Endodermal cell (in vitro differentiated cells): ENCODE data around the gene CNDP2. TPM values are rescaled to one million over a fixed set of nuclear protein-coding genes. Genes with fewer than 3 reads are reported as not detected.

Source experiments
- DNase-seq: peaks from one replicate; pipeline ENCODE4 v3.0.0-alpha.2; 2017
- H3K27ac ChIP-seq: 2 replicates; pipeline ENCODE4 v1.5.1; 2013; ENCODE audit warnings: mild to moderate bottlenecking, low read depth, low read length, moderate library complexity
- H3K27me3 ChIP-seq: 2 replicates; pipeline ENCODE4 v1.6.1; 2013; ENCODE audit warnings: mild to moderate bottlenecking, low read length, moderate library complexity; ENCODE audit not compliant: insufficient read depth, control insufficient read depth, poor library complexity, severe bottlenecking
- H3K36me3 ChIP-seq: 2 replicates; pipeline ENCODE4 v1.7.0; 2013; ENCODE audit warnings: mild to moderate bottlenecking, low read length, moderate library complexity; ENCODE audit not compliant: control insufficient read depth, insufficient read depth
- H3K4me1 ChIP-seq: one replicate; pipeline ENCODE4 v1.7.0; 2013; ENCODE audit warnings: low read length; ENCODE audit not compliant: control insufficient read depth, insufficient read depth
- H3K4me3 ChIP-seq: 2 replicates; pipeline ENCODE4 v1.5.1; 2013; ENCODE audit warnings: mild to moderate bottlenecking, low read length, moderate library complexity
- H3K9ac ChIP-seq: 2 replicates; pipeline ENCODE4 v1.6.1; 2013; ENCODE audit warnings: mild to moderate bottlenecking, low read length, moderate library complexity; ENCODE audit not compliant: poor library complexity, severe bottlenecking; ENCODE audit errors: extremely low read depth
- H3K9me3 ChIP-seq: 2 replicates; pipeline ENCODE4 v1.6.1; 2013; ENCODE audit warnings: mild to moderate bottlenecking, low read length, moderate library complexity; ENCODE audit not compliant: control insufficient read depth
- H3K27ac Mint-ChIP-seq: 2 replicates; pipeline ENCODE4 v1.8.0; 2020; ENCODE audit warnings: mixed read lengths
- H3K27me3 Mint-ChIP-seq: 2 replicates; pipeline ENCODE4 v1.8.0; 2021; ENCODE audit warnings: mild to moderate bottlenecking, mixed read lengths; ENCODE audit not compliant: insufficient read depth
- H3K36me3 Mint-ChIP-seq: 2 replicates; pipeline ENCODE4 v1.8.0; 2020; ENCODE audit warnings: low read depth, mixed read lengths
- H3K4me1 Mint-ChIP-seq: 2 replicates; pipeline ENCODE4 v1.8.0; 2020; ENCODE audit warnings: mixed read lengths
- H3K4me3 Mint-ChIP-seq: 2 replicates; pipeline ENCODE4 v1.8.0; 2020; ENCODE audit warnings: mild to moderate bottlenecking, moderate library complexity, mixed read lengths
- H3K9me3 Mint-ChIP-seq: 2 replicates; pipeline ENCODE4 v1.8.0; 2020; ENCODE audit warnings: mild to moderate bottlenecking, mixed read lengths
- CTCF ChIP-seq: fragments of 200-600 bp; sonication (generic); conservative IDR thresholded peaks from 2 replicates; pipeline ENCODE4 v1.5.0; 2021; ENCODE audit warnings: antibody characterized with exemption, mild to moderate bottlenecking
- WGBS, 2 experiments: methylation state at CpG; one replicate each; pipeline versions ENCODE4 v1.1.5 to v1.1.7; 2013; ENCODE audit warnings: missing lambda C conversion rate in 2 of 2, mixed read lengths in 1 of 2; ENCODE audit not compliant: insufficient coverage in 1 of 2, insufficient read length in 1 of 2; 5-methylcytosine and 5-hydroxymethylcytosine counted together
- total RNA-seq, 2 donors: library from RNA; stranded (reverse); fragmentation: NEBNext Ultra II Directional in 1 of 2; extraction: Animal tissue kit (Norgen Biotek cat#: 25700) in 1 of 2; gene quantifications; 2 replicates in 1 of 2; 3 replicates in 1 of 2; pipeline ENCODE4 v1.2.1, GENCODE V29; 2021

Gene CNDP2
- total RNA-seq, 2 donors from 2014 or later, result 385 to 416 TPM

- no peak overlapping the region for H3K4me3 ChIP-seq
- H3K27ac Mint-ChIP-seq, result no peak overlapping the region
- no peaks in the 10 kb centered on the region for H3K4me1 Mint-ChIP-seq
- H3K4me1 ChIP-seq, result no peaks in the 10 kb centered on the region
- H3K27me3 ChIP-seq, result no peaks in the 10 kb centered on the region
- H3K4me3 Mint-ChIP-seq, result no peak overlapping the region
- H3K36me3 Mint-ChIP-seq, result peaks cover 6% of the 10 kb centered on the region
- H3K9me3 ChIP-seq, result peaks cover 31% of the 10 kb centered on the region
- H3K27me3 Mint-ChIP-seq, result peaks cover 40% of the 10 kb centered on the region
- peaks cover 33% of the 10 kb centered on the region for H3K9me3 Mint-ChIP-seq
- no peak for TF ChIP-seq CTCF
- no peak for DNase-seq
- no peak overlapping the region for H3K9ac ChIP-seq
- H3K27ac ChIP-seq, result no peak overlapping the region
- 88 to 92% methylated on average over 3 to 4 of the region's 4 CpGs for WGBS, 2 experiments
- no peaks in the 10 kb centered on the region for H3K36me3 ChIP-seq
Observed at GRCh38 chr18:74569401-74569800, 73.2 kb downstream of the CNDP2 start.

GRCh38 chr18:74570266-74570665, 74.1 kb downstream of the CNDP2 start:
- H3K9ac ChIP-seq, result no peak overlapping the region
- TF ChIP-seq CTCF, result no peak
- H3K4me3 ChIP-seq, result no peak overlapping the region
- H3K9me3 ChIP-seq, result peaks cover 23% of the 10 kb centered on the region
- no peaks in the 10 kb centered on the region for H3K4me1 ChIP-seq
- H3K9me3 Mint-ChIP-seq, result peaks cover 25% of the 10 kb centered on the region
- H3K36me3 ChIP-seq, result no peaks in the 10 kb centered on the region
- peaks cover 6% of the 10 kb centered on the region for H3K36me3 Mint-ChIP-seq
- DNase-seq, result no peak
- H3K4me3 Mint-ChIP-seq, result no peak overlapping the region
- H3K27ac ChIP-seq, result no peak overlapping the region
- no peaks in the 10 kb centered on the region for H3K27me3 ChIP-seq
- peaks cover 40% of the 10 kb centered on the region for H3K27me3 Mint-ChIP-seq
- 83% methylated on average over 1 to 4 of the region's 4 CpGs for WGBS, 2 experiments
- no peaks in the 10 kb centered on the region for H3K4me1 Mint-ChIP-seq
- no peak overlapping the region for H3K27ac Mint-ChIP-seq

- DNase-seq, result no peak
- Mint-ChIP-seq H3K9me3 (peaks cover 7% of the 10 kb centered on the region), H3K4me3 (no peak overlapping the region), H3K36me3 (peaks cover 2% of the 10 kb centered on the region), H3K27me3 (peaks cover 36% of the 10 kb centered on the region), H3K4me1 (peaks cover 2% of the 10 kb centered on the region), H3K27ac (no peak overlapping the region)
- peaks cover 6% of the 10 kb centered on the region for H3K9me3 ChIP-seq
- TF ChIP-seq CTCF, result no peak
- H3K4me3 ChIP-seq, result no peak overlapping the region
- H3K27ac ChIP-seq, result no peak overlapping the region
- no peak overlapping the region for H3K9ac ChIP-seq
- H3K27me3 ChIP-seq, result no peaks in the 10 kb centered on the region
- H3K4me1 ChIP-seq, result no peaks in the 10 kb centered on the region
- no peaks in the 10 kb centered on the region for H3K36me3 ChIP-seq
- WGBS, 2 experiments, result 95 to 96% methylated on average over 11 to 12 of the region's 12 CpGs
Observed at GRCh38 chr18:74571895-74572680, 75.9 kb downstream of the CNDP2 start.
